BLaER1 treated with 17β-estradiol and CSF1 and Interleukin-3, amounts not matched to agents 10 nM and 100 nM (cell line): ENCODE results near the gene LPAR4.

ENCODE experiments used
- H3K27ac ChIP-seq, 11 experiments: shearing (Covaris generic); formaldehyde crosslinking; 2 replicates each; pipeline ENCODE4 v1.8.1; 2022
- H3K27me3 ChIP-seq, 11 experiments: shearing (Covaris generic); formaldehyde crosslinking; 2 replicates each; pipeline ENCODE4 v1.8.1; 2022
- H3K36me3 ChIP-seq, 11 experiments: shearing (Covaris generic); formaldehyde crosslinking; 2 replicates each; pipeline ENCODE4 v1.8.1; 2022
- H3K4me1 ChIP-seq, 10 experiments: shearing (Covaris generic); formaldehyde crosslinking; 2 replicates each; pipeline ENCODE4 v1.8.1; 2022
- H3K4me2 ChIP-seq, 11 experiments: shearing (Covaris generic); formaldehyde crosslinking; 2 replicates each; pipeline ENCODE4 v1.8.1; 2022
- H3K4me3 ChIP-seq, 10 experiments: shearing (Covaris generic); formaldehyde crosslinking; 2 replicates each; pipeline ENCODE4 v1.8.1; 2022
- H3K9ac ChIP-seq, 11 experiments: shearing (Covaris generic); formaldehyde crosslinking; 2 replicates each; pipeline ENCODE4 v1.8.1; 2022
- H3K9me3 ChIP-seq, 11 experiments: shearing (Covaris generic); formaldehyde crosslinking; replicated peaks in 1 of 11; 2 replicates each; pipeline ENCODE4 v1.8.1; 2022
- H4K20me1 ChIP-seq, 11 experiments: shearing (Covaris generic); formaldehyde crosslinking; 2 replicates each; pipeline ENCODE4 v1.8.1; 2022
- Cebpa-rat ChIP-seq, 11 experiments: shearing (Covaris generic); IDR thresholded peaks; 2 replicates each; pipeline ENCODE4 v1.8.1; 2022

The LPAR4 gene, protein sequence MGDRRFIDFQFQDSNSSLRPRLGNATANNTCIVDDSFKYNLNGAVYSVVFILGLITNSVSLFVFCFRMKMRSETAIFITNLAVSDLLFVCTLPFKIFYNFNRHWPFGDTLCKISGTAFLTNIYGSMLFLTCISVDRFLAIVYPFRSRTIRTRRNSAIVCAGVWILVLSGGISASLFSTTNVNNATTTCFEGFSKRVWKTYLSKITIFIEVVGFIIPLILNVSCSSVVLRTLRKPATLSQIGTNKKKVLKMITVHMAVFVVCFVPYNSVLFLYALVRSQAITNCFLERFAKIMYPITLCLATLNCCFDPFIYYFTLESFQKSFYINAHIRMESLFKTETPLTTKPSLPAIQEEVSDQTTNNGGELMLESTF

DNA sequence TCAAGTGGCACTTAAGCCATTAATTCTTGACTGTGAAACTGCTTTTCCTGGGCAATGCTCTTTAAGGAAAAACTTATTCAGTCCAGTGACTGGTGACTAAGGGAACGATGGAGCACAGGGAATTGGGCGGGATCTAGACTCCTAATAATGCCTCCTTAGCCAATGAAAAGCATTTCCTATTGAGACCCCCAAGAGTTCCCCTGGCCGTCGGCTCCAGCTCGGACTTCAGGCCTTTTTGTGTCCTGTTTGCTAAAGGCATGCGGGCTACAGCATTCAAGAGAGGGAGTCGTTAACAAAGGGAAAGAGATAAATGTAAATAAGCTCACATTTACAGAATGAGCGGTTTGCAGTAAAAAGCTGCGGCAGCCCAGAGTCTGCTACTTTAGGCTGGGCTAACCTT, at the start of gene LPAR4:
LPAR4 (plus strand) TSS at position 232 of the 400 bp plus-strand sequence. CDS start 7,150 bp downstream, outside the sequence.
- peaks cover 0 to 13% (median 3%) of the 10 kb centered on the region in 11 experiments; a peak in 8 of 22 replicates for H3K27me3 ChIP-seq
- H3K4me1 ChIP-seq, result no peaks in the 10 kb centered on the region
- no peak within 1 kb of the TSS for H3K27ac ChIP-seq
- H3K4me3 ChIP-seq, result no peak within 1 kb of the TSS
- no peak for TF ChIP-seq Cebpa-rat (IDR thresholded peaks at IDR 0.05)
- no peak within 1 kb of the TSS for H3K4me2 ChIP-seq
- no peaks in the 10 kb centered on the region for H3K9me3 ChIP-seq
- no peaks in the 10 kb centered on the region for H3K36me3 ChIP-seq
- no peaks in the 10 kb centered on the region for H4K20me1 ChIP-seq
- H3K9ac ChIP-seq, result no peak within 1 kb of the TSS

DNA sequence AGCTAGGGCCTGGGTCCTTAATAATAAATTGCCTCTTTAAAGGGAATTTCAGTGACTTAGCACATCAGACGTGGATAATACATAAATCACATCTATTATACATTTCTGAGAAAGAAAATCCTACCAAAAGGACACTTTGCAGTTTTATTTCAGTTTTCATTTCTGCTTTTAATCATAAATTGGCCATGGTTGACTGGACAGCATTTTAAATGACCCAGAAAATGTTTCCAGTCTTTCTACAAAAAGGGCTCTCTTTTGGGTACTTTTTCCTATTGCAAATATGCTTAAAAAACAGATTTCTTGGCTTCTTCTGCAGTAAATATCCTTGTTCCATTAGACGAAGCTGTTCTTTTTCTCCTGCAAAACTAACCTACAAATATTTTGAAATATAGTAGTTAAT, 41.4 kb upstream of the LPAR4 start:
- H3K27ac ChIP-seq, result no peak overlapping the region
- H3K9me3 ChIP-seq, result peaks cover 0 to 13% (median 0%) of the 10 kb centered on the region in 11 experiments; a peak in 2 of 22 replicates
- H3K9ac ChIP-seq, result no peak overlapping the region
- no peaks in the 10 kb centered on the region for H3K36me3 ChIP-seq
- no peak for TF ChIP-seq Cebpa-rat (IDR thresholded peaks at IDR 0.05)
- no peaks in the 10 kb centered on the region for H4K20me1 ChIP-seq
- no peak overlapping the region for H3K4me2 ChIP-seq
- H3K4me3 ChIP-seq, result no peak overlapping the region
- H3K27me3 ChIP-seq, result no peaks in the 10 kb centered on the region
- no peaks in the 10 kb centered on the region for H3K4me1 ChIP-seq

DNA sequence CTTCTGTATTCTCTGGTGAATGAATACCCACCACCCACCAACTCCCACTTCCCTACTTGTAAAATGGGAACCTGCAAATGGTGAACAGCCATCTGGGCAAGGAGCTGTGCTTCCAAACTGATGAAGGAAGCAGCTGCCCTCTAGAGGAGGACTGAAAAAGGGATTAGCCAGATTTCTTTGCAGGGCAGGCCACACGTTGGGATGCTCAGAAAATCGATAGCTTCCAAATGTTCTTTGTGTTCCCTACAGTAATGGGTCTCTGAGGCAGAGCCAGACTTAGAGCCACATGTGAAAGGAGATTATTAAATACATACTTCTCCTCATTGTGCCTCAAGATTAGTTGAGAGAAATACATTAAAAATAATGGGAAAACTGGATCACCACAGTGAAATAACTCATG, 39.3 kb upstream of the LPAR4 start:
- TF ChIP-seq Cebpa-rat (IDR thresholded peaks at IDR 0.05), result no peak
- peaks cover 0 to 13% (median 0%) of the 10 kb centered on the region in 11 experiments; a peak in 2 of 22 replicates for H3K9me3 ChIP-seq
- H3K27ac ChIP-seq, result no peak overlapping the region
- no peak overlapping the region for H3K4me2 ChIP-seq
- no peaks in the 10 kb centered on the region for H3K36me3 ChIP-seq
- no peak overlapping the region for H3K9ac ChIP-seq
- H3K27me3 ChIP-seq, result no peaks in the 10 kb centered on the region
- H3K4me3 ChIP-seq, result no peak overlapping the region
- no peaks in the 10 kb centered on the region for H3K4me1 ChIP-seq
- no peaks in the 10 kb centered on the region for H4K20me1 ChIP-seq

DNA sequence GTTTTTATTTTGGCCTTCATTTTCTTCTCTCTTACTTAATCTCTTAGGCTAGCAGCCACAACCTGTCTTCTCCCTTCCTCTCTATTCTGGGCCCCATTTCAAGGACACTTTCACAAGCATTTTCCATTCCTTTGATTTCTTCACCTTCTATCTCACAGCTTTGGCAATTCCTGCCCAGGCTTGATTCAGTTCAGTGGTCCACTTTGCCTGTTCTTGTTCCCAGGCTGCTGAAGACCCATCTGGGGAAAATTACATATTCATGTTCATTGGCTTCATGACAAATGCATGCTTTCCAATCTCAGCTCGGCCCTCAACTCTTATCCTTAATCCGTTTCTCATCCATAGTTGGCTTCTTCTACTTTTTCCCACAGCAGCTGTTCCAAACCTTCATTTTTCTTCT, 38.7 kb upstream of the LPAR4 start:
- no peaks in the 10 kb centered on the region for H3K4me1 ChIP-seq
- H3K4me3 ChIP-seq, result no peak overlapping the region
- H3K4me2 ChIP-seq, result no peak overlapping the region
- no peaks in the 10 kb centered on the region for H3K27me3 ChIP-seq
- H3K9me3 ChIP-seq, result peaks cover 0 to 13% (median 0%) of the 10 kb centered on the region in 11 experiments; a peak in 2 of 22 replicates
- TF ChIP-seq Cebpa-rat (IDR thresholded peaks at IDR 0.05), result no peak
- H3K36me3 ChIP-seq, result no peaks in the 10 kb centered on the region
- H4K20me1 ChIP-seq, result no peaks in the 10 kb centered on the region
- H3K9ac ChIP-seq, result no peak overlapping the region
- no peak overlapping the region for H3K27ac ChIP-seq

DNA sequence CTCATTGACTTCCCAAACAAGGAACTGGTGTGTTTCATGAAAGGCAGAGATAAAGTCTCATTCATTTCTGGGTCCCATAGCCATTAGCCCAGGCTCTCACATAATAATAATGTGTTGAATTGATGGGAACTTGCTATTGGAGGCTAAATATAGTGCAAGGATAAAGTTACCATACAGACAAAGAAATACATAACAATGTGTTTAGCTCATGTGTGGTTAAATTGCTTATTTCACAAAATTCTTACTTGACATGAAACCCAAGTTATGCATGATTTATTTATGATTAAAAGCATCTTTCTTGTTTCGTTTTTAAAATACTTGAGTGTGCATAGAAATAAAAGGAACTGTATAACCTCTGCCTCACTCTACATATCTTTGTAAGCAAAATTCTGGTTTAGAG, 37.3 kb upstream of the LPAR4 start:
- no peak overlapping the region for H3K27ac ChIP-seq
- no peaks in the 10 kb centered on the region for H3K4me1 ChIP-seq
- no peaks in the 10 kb centered on the region for H3K27me3 ChIP-seq
- H3K36me3 ChIP-seq, result no peaks in the 10 kb centered on the region
- no peak overlapping the region for H3K4me2 ChIP-seq
- H3K9me3 ChIP-seq, result peaks cover 0 to 9% (median 4%) of the 10 kb centered on the region in 11 experiments; a peak in 8 of 22 replicates
- no peak overlapping the region for H3K9ac ChIP-seq
- no peak overlapping the region for H3K4me3 ChIP-seq
- no peaks in the 10 kb centered on the region for H4K20me1 ChIP-seq
- TF ChIP-seq Cebpa-rat (IDR thresholded peaks at IDR 0.05), result no peak

DNA sequence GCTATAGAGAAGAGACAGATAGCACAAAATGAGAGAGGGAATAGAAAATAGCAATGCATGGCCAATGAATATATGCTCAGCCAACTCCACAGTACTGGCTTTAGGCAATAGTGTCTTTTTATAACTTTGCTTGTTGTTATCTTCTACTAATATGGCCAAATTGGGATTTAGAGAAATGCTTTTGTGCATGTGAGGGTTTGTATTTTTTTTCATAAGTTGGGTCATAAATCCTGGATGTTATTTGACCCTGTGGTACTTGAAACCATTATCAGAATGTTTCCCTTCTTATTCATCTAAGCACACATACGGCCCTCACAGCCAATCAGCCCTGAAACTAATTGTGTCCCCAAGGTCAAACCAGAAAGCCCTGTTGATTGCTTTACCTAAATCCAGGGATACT, 35.2 kb upstream of the LPAR4 start:
- Histone ChIP-seq H3K27ac (no peak overlapping the region), H3K9ac (no peak overlapping the region), H3K27me3 (no peaks in the 10 kb centered on the region), H3K9me3 (peaks cover 0 to 18% (median 12%) of the 10 kb centered on the region in 11 experiments; a peak in 16 of 22 replicates), H3K4me1 (no peaks in the 10 kb centered on the region), H3K4me2 (no peak overlapping the region), H4K20me1 (no peaks in the 10 kb centered on the region), H3K36me3 (no peaks in the 10 kb centered on the region), H3K4me3 (no peak overlapping the region)
- no peak for TF ChIP-seq Cebpa-rat (IDR thresholded peaks at IDR 0.05)

DNA sequence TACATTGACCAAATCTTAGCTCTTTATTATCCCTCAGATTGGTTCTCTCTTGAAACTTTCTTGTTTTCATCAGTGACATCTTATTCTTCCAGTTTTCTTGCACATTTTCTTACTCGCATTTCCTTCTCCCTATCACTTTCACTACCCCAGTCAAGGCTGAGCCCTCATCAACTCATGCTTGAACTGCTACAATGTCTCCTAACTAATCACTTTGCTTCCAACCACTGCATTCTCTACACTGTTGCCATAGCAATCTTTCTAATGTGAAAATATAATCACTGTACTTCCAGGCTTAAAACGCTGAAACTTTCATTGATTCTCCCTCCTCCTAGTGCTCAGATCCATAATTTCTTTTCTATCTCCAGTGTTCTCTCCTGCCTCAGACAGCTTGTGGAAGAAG, 22.2 kb upstream of the LPAR4 start:
- no peak overlapping the region for H3K9ac ChIP-seq
- no peaks in the 10 kb centered on the region for H3K27me3 ChIP-seq
- H3K4me3 ChIP-seq, result no peak overlapping the region
- no peaks in the 10 kb centered on the region for H4K20me1 ChIP-seq
- H3K36me3 ChIP-seq, result no peaks in the 10 kb centered on the region
- no peak overlapping the region for H3K27ac ChIP-seq
- H3K4me1 ChIP-seq, result no peaks in the 10 kb centered on the region
- no peak overlapping the region for H3K4me2 ChIP-seq
- peaks cover 5 to 16% (median 9%) of the 10 kb centered on the region in 11 experiments; a peak in 16 of 22 replicates for H3K9me3 ChIP-seq
- TF ChIP-seq Cebpa-rat (IDR thresholded peaks at IDR 0.05), result no peak

DNA sequence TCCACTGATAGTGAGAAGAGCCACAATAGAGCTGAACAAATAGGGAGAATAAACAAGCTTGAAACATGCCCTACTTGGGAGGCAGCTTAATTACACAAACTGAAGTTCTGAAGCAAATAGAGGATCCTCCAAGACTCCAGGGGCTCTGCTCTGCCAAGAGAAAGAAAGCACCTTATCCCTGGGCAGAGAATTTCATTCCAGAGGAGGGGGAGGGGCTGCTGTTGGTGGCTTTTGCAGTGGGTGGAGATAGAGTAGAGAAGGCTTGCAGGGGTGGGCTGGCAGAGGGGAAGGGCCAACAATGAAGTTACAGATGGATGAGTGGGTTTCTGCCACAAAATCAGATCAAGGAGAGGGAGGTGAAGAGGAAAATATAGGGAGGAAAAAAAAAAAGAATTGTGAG, 1.0 kb upstream of the LPAR4 start:
- TF ChIP-seq Cebpa-rat (IDR thresholded peaks at IDR 0.05), result no peak
- H4K20me1 ChIP-seq, result no peaks in the 10 kb centered on the region
- H3K36me3 ChIP-seq, result no peaks in the 10 kb centered on the region
- no peak overlapping the region for H3K9ac ChIP-seq
- no peak overlapping the region for H3K4me2 ChIP-seq
- peaks cover 0 to 13% (median 3%) of the 10 kb centered on the region in 11 experiments; a peak in 8 of 22 replicates for H3K27me3 ChIP-seq
- no peaks in the 10 kb centered on the region for H3K4me1 ChIP-seq
- no peak overlapping the region for H3K4me3 ChIP-seq
- H3K9me3 ChIP-seq, result no peaks in the 10 kb centered on the region
- H3K27ac ChIP-seq, result no peak overlapping the region

DNA sequence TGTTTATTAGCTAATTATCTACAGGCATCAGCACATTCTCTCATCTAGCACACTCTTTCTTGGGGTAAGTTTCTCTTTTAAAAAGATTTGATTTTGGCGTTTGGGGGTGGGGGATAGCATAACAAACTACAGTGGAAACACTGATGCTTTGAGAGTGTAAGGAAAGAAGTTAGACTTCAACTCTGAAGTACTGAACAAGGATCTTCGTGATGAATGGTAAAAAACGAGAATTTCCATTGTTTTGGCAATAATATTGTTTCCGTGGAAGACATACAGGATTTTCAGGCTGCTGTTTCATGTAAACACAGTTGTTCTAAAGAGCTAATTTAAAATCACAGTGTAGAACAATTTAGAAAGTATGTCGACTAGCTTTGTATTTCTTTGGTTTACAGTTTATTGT, 451 bp downstream of the LPAR4 start:
- H3K9me3 ChIP-seq, result no peaks in the 10 kb centered on the region
- H3K27me3 ChIP-seq, result peaks cover 0 to 13% (median 3%) of the 10 kb centered on the region in 11 experiments; a peak in 8 of 22 replicates
- no peaks in the 10 kb centered on the region for H3K4me1 ChIP-seq
- no peak overlapping the region for H3K9ac ChIP-seq
- no peak overlapping the region for H3K4me2 ChIP-seq
- H3K36me3 ChIP-seq, result no peaks in the 10 kb centered on the region
- no peak overlapping the region for H3K4me3 ChIP-seq
- TF ChIP-seq Cebpa-rat (IDR thresholded peaks at IDR 0.05), result no peak
- H4K20me1 ChIP-seq, result no peaks in the 10 kb centered on the region
- no peak overlapping the region for H3K27ac ChIP-seq

DNA sequence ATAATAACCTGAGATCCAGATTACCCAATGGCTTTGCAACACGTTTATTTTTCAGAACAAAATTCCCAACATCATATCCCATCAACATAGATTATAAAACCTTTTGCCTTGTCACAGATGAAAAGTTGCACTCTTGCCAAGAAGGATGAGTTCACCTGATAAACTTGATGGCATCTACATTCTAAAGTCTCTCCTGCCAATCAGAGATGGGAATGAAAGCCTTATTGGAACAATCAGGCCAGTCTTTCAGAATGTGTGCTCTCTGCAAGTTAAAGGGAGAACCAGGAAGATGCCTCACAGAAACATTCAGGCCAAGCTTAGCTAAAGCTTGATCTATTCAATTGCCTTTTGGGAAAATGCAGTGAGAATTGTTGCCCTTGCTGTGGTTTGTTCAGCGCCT, 1.3 kb downstream of the LPAR4 start:
- Histone ChIP-seq H3K9ac (no peak overlapping the region), H3K36me3 (no peaks in the 10 kb centered on the region), H3K27me3 (peaks cover 0 to 13% (median 3%) of the 10 kb centered on the region in 11 experiments; a peak in 8 of 22 replicates), H4K20me1 (no peaks in the 10 kb centered on the region), H3K27ac (no peak overlapping the region), H3K4me3 (no peak overlapping the region), H3K4me2 (no peak overlapping the region), H3K4me1 (peaks cover 0 to 5% (median 0%) of the 10 kb centered on the region in 10 experiments; a peak in 4 of 20 replicates), H3K9me3 (no peaks in the 10 kb centered on the region)
- no peak for TF ChIP-seq Cebpa-rat (IDR thresholded peaks at IDR 0.05)
